K562 (cell line): ENCODE measurements around the gene GZMM. TPM values are rescaled to one million over a fixed set of nuclear protein-coding genes. Genes with fewer than 3 reads are reported as not detected.

Experiments
- ATAC-seq: fragments of 200-7000 bp; cut with Tn5 transposase; 3 replicates; pipeline ENCODE4 v1.9.1; 2020; ENCODE audit warnings: moderate library complexity
- BruUV-seq: library from RNA; stranded (reverse); fragments of 400-500 nt; replicated peaks from 2 replicates; lab custom pipeline; 2021; lab: Mats Ljungman, UMichigan
- CTCF ChIA-PET: fragments of 300-600 bp; formaldehyde crosslinking; extraction: SDS; loops from one replicate; lab custom pipeline; 2021; ENCODE audit warnings: low intra/inter-chr PET ratio; lab: Yijun Ruan, JAX
- POLR2A ChIA-PET: fragments of 300-600, 350-650 bp; sonication (Branson Sonifier 250); formaldehyde crosslinking; extraction: SDS; loops from one replicate; lab custom pipeline; 2021; ENCODE audit warnings: antibody characterized with exemption, inconsistent platforms; lab: Yijun Ruan, JAX
- DNase-seq, 4 experiments: peaks; one replicate each; pipeline versions ENCODE4 v3.0.0 to v3.0.0-alpha.2; 2011 to 2018; ENCODE audit warnings: low spot score in 3 of 4, mixed read lengths in 3 of 4; ENCODE audit errors: extremely low read depth in 1 of 4
- FAIRE-seq: peaks from 2 replicates; lab custom pipeline; 2011; peaks lifted over from hg19 to GRCh38; lab: Jason Lieb, UNC
- H2AFZ ChIP-seq: 2 replicates; pipeline ENCODE4 v1.6.0; 2011; ENCODE audit warnings: low read depth, low read length, control low read depth, inconsistent platforms
- H3K27ac ChIP-seq: fragments of 200-600 bp; 3 replicates; pipeline ENCODE4 v1.8.0; 2011; ENCODE audit warnings: low read depth, mild to moderate bottlenecking, control low read depth, inconsistent platforms, low read length, moderate library complexity, mixed read lengths; ENCODE audit errors: extremely low read depth
- H3K27me3 ChIP-seq, 2 experiments: fragments of 300-600 bp in 1 of 2; 2 replicates in 1 of 2; 3 replicates in 1 of 2; pipeline versions ENCODE4 v1.6.0 to v1.8.0; 2011; ENCODE audit warnings: inconsistent platforms in 2 of 2, low read length in 2 of 2, mild to moderate bottlenecking in 1 of 2, mixed read lengths in 1 of 2, moderate library complexity in 1 of 2; ENCODE audit not compliant: control insufficient read depth in 2 of 2, insufficient read depth in 2 of 2
- H3K36me3 ChIP-seq: fragments of 300-600 bp; 3 replicates; pipeline ENCODE4 v1.8.0; 2011; ENCODE audit warnings: mild to moderate bottlenecking, low read length, inconsistent platforms; ENCODE audit not compliant: control insufficient read depth, insufficient read depth
- H3K4me1 ChIP-seq, 2 experiments: fragments of 200-600 bp in 1 of 2; replicated peaks in 1 of 2; 2 replicates in 1 of 2; 3 replicates in 1 of 2; pipeline versions ENCODE4 v1.5.1 to v1.8.0; 2011; ENCODE audit warnings: inconsistent platforms in 2 of 2, low read length in 2 of 2, mild to moderate bottlenecking in 1 of 2, mixed read lengths in 1 of 2, moderate library complexity in 1 of 2; ENCODE audit not compliant: control insufficient read depth in 2 of 2, insufficient read depth in 2 of 2
- H3K4me2 ChIP-seq: 2 replicates; pipeline ENCODE4 v1.6.1; 2011; ENCODE audit warnings: low read length, control low read depth, inconsistent platforms, mixed read lengths; ENCODE audit not compliant: insufficient read depth
- H3K4me3 ChIP-seq: fragments of 200-600 bp; sonication (generic), shearing (Covaris generic); 2 replicates; pipeline ENCODE4 v1.5.1; 2016; ENCODE audit warnings: control low read depth, inconsistent platforms
- H3K79me2 ChIP-seq: fragments of 200-600 bp; 3 replicates; pipeline ENCODE4 v1.8.0; 2011; ENCODE audit warnings: low read length, inconsistent platforms; ENCODE audit not compliant: control insufficient read depth, insufficient read depth
- H3K9ac ChIP-seq, 2 experiments: 2 replicates each; pipeline versions ENCODE4 v1.6.0 to v1.6.1; 2011; ENCODE audit warnings: low read depth in 2 of 2, low read length in 2 of 2, control low read depth in 1 of 2, inconsistent platforms in 1 of 2, mild to moderate bottlenecking in 1 of 2, mixed read lengths in 1 of 2; ENCODE audit not compliant: insufficient read depth in 1 of 2
- H3K9me1 ChIP-seq: one replicate; pipeline ENCODE4 v1.6.0; 2011; ENCODE audit warnings: inconsistent platforms, mild to moderate bottlenecking, low read length, moderate library complexity; ENCODE audit not compliant: control insufficient read depth, insufficient read depth
- H3K9me3 ChIP-seq: replicated peaks from 2 replicates; pipeline ENCODE4 v1.5.1; 2011; ENCODE audit warnings: low read depth, low read length, inconsistent platforms; ENCODE audit not compliant: control insufficient read depth, insufficient read depth
- H4K20me1 ChIP-seq: replicated peaks from 2 replicates; pipeline ENCODE4 v1.6.1; 2011; ENCODE audit warnings: low read length, inconsistent platforms, mixed read lengths; ENCODE audit not compliant: control insufficient read depth, insufficient read depth
- ATF3 ChIP-seq, 2 experiments: fragments of 450-650 bp in 1 of 2; sonication (generic) in 1 of 2; formaldehyde crosslinking in 1 of 2; IDR thresholded peaks in 1 of 2; conservative IDR thresholded peaks in 1 of 2; 2 replicates each; pipeline versions ENCODE4 v1.6.1 to v1.8.1; 2016 to 2023; ENCODE audit warnings: mild to moderate bottlenecking in 2 of 2, moderate library complexity in 2 of 2, inconsistent platforms in 1 of 2, missing genetic modification reagents in 1 of 2
- CREB1 ChIP-seq, 2 experiments: sonication (generic) in 1 of 2; formaldehyde crosslinking in 1 of 2; IDR thresholded peaks; 2 replicates each; pipeline versions ENCODE4 v1.6.1 to v1.8.0; 2012 to 2022; ENCODE audit warnings: inconsistent platforms in 1 of 2, mild to moderate bottlenecking in 1 of 2, missing genetic modification reagents in 1 of 2, moderate library complexity in 1 of 2
- CREBBP ChIP-seq: IDR thresholded peaks from one replicate; pipeline ENCODE4 v1.6.1; 2012; ENCODE audit warnings: low read depth, mild to moderate bottlenecking, control low read depth, inconsistent platforms, low read length
- DPF2 ChIP-seq: fragments of 450-650 bp; IDR thresholded peaks from 2 replicates; pipeline ENCODE4 v1.6.1; 2016
- ELK1 ChIP-seq: sonication (generic); formaldehyde crosslinking; IDR thresholded peaks from 2 replicates; pipeline ENCODE4 v1.8.1; 2022; ENCODE audit warnings: missing genetic modification reagents
- NR0B1 ChIP-seq: fragments of 450-650 bp; IDR thresholded peaks from one replicate; pipeline ENCODE4 v1.6.1; 2018; ENCODE audit warnings: mild to moderate bottlenecking, moderate library complexity; ENCODE audit not compliant: partially characterized antibody
- PKNOX1 ChIP-seq: fragments of 450-650 bp; IDR thresholded peaks from 2 replicates; pipeline ENCODE4 v1.6.1; 2016
- POLR2G ChIP-seq: fragments of 200-400 bp; formaldehyde crosslinking; IDR thresholded peaks from 2 replicates; pipeline ENCODE4 v1.6.1; 2017; ENCODE audit warnings: low read depth, mild to moderate bottlenecking, antibody characterized with exemption, low read length, moderate library complexity
- PRPF4 ChIP-seq: fragments of 200-400 bp; formaldehyde crosslinking; IDR thresholded peaks from one replicate; pipeline ENCODE4 v1.6.1; 2017; ENCODE audit warnings: low read length, low read depth, mild to moderate bottlenecking; ENCODE audit not compliant: insufficient read depth, poor library complexity, severe bottlenecking
- RBFOX2 ChIP-seq: fragments of 200-400 bp; formaldehyde crosslinking; IDR thresholded peaks from 2 replicates; pipeline ENCODE4 v1.6.1; 2017; ENCODE audit warnings: low read depth, mild to moderate bottlenecking, low read length, moderate library complexity
- TCF3 ChIP-seq: sonication (generic); formaldehyde crosslinking; IDR thresholded peaks from 2 replicates; pipeline ENCODE4 v1.4.0; 2020; ENCODE audit warnings: mild to moderate bottlenecking, missing genetic modification reagents
- ZBTB2 ChIP-seq: fragments of 450-650 bp; IDR thresholded peaks from 2 replicates; pipeline ENCODE4 v1.6.1; 2016; ENCODE audit warnings: antibody characterized with exemption
- ZNF174 ChIP-seq: fragments of 250-450 bp; sonication (Bioruptor Pico); IDR thresholded peaks from 2 replicates; pipeline ENCODE4 v1.4.0; 2020; ENCODE audit warnings: mild to moderate bottlenecking
- WGBS: fragments of 100-300 bp; shearing (Covaris generic); methylation state at CpG from one replicate; pipeline ENCODE4 v1.1.6; 2016; ENCODE audit warnings: low coverage, mixed read lengths; ENCODE audit not compliant: insufficient coverage; ENCODE audit errors: missing lambda C conversion rate; 5-methylcytosine and 5-hydroxymethylcytosine counted together
- in situ Hi-C: fragments of 300-500 bp; cut with MboI; formaldehyde crosslinking; loops from 4 replicates; pipeline ENCODE4 v1.15.0; 2018; ENCODE audit warnings: inconsistent platforms, mixed read lengths
- intact Hi-C: fragments of 100-400 bp; cut with micrococcal nuclease; formaldehyde crosslinking; loops from 2 replicates; pipeline ENCODE4 v1.14.2; 2022
- polyA plus RNA-seq, 8 experiments: library from polyadenylated mRNA; depleted of rRNA in 4 of 8; stranded (reverse) in 5 of 8; unstranded in 3 of 8; fragments of >200 nt; fragmentation: Nextera tagmentation in 2 of 8; fragmentation: Illumina TruSeq in 1 of 8; extraction: Ambion mirVana in 2 of 8; extraction: Trizol in 1 of 8; gene quantifications; 2 replicates each; pipeline versions ENCODE4 v1.2.1 to v1.2.3, GENCODE V29; 2011 to 2014; ENCODE audit warnings: inconsistent platforms in 1 of 8, missing spikeins in 1 of 8
- total RNA-seq, 7 experiments: library from RNA; depleted of rRNA in 6 of 7; stranded (reverse); fragments of >200 nt in 6 of 7; fragmentation: Illumina TruSeq in 2 of 7; extraction: Trizol in 2 of 7; gene quantifications; 2 replicates each; pipeline versions ENCODE4 v1.2.1 to v1.2.3, GENCODE V29; 2011 to 2021; ENCODE audit warnings: low replicate concordance in 1 of 7

Gene GZMM
- total and polyA plus RNA-seq, 9 of the 15 experiments (the other 6 are each of a cell fraction or from before 2014, with no cell fraction given), result 0.08 to 2.6 (median 0.70) TPM; not detected in 2

- ChIA-PET POLR2A (interaction anchor here (0.6 to 2.0 kb wide), 9 partner anchors 8 to 351 kb away, joined by 3 to 8 read pairs (median 4); no protein-coding TSS in a partner anchor), CTCF (no interaction called here)
- H3K9me3 ChIP-seq, result peaks cover 4% of the 10 kb centered on the region; the same call in 1 of the 2 replicates
- DNase-seq (peak in 1 of 4 experiments; percentile 15), ATAC-seq (no peak), FAIRE-seq (no peak)
- no peaks in the 10 kb centered on the region for H4K20me1 ChIP-seq
- peaks cover 4% of the 10 kb centered on the region for H3K9me1 ChIP-seq
- no TSS peak for BruUV-seq
- WGBS, result 79% methylated on average over 27 of the region's 30 CpGs
- intact Hi-C loops, result no loop called here
- H3K4me1 ChIP-seq, result peaks cover 19 to 80% of the 10 kb centered on the region in 2 experiments; a peak in 4 of 5 replicates
- H2AFZ ChIP-seq, result no peak overlapping the region
- peak overlapping the region in 1 of 2 experiments; percentile 81; a peak in 2 of 4 replicates for H3K9ac ChIP-seq
- in situ Hi-C loops, result no loop called here
- H3K79me2 ChIP-seq, result peaks cover 16% of the 10 kb centered on the region; the same call in 2 of the 3 replicates
- H3K27ac ChIP-seq, result peak overlapping the region; percentile 4; the same call in 1 of the 3 replicates
- no peaks in the 10 kb centered on the region; a peak in 1 of 5 replicates for H3K27me3 ChIP-seq
- peaks cover 24% of the 10 kb centered on the region; the same call in 2 of the 3 replicates for H3K36me3 ChIP-seq
- no peak overlapping the region for H3K4me3 ChIP-seq
- H3K4me2 ChIP-seq, result peak overlapping the region; percentile 6; the same call in 1 of the 2 replicates
- TF ChIP-seq ATF3 (IDR thresholded peaks at IDR 0.05), result 0 out of 2 replicates have a peak, but pooled peaks have one; percentile 8
- TF ChIP-seq ATF3 (CRISPR knock-in tag; conservative IDR thresholded peaks at IDR 0.05), result no peak
- no peak for TF ChIP-seq CREBBP
- no peak for TF ChIP-seq PRPF4
- TF ChIP-seq POLR2G, result peak; percentile 50; the same call in 1 of the 2 replicates
- no peak for TF ChIP-seq ZBTB2
- TF ChIP-seq CREB1 (IDR thresholded peaks at IDR 0.05), result peak; percentile 53; the same call in 1 of the 2 replicates
- no peak for TF ChIP-seq CREB1 (CRISPR knock-in tag; IDR thresholded peaks at IDR 0.05)
- no peak for TF ChIP-seq ZNF174 (CRISPR knock-in tag)
- no peak for TF ChIP-seq NR0B1
- TF ChIP-seq TCF3 (CRISPR knock-in tag), result no peak
- TF ChIP-seq DPF2, result 0 out of 2 replicates have a peak, but pooled peaks have one; percentile 3
- peak; percentile 20; the same call in 1 of the 2 replicates for TF ChIP-seq RBFOX2
- no peak for TF ChIP-seq PKNOX1
- TF ChIP-seq ELK1 (CRISPR knock-in tag), result no peak
These were observed 32.6 kb upstream of the GZMM start for GRCh38 chr19:511101-511851.
